Epithelial cell of esophagus (primary cell): ENCODE measurements around the gene FGF9.
A peak's percentile ranks its signal among the peaks of the same experiment; 100 is the strongest.

ENCODE experiments used
- DNase-seq: peaks from one replicate; pipeline ENCODE4 v3.0.0; 2010; ENCODE audit warnings: low read depth
- H3K4me3 ChIP-seq: 2 replicates; pipeline ENCODE4 v1.5.1; 2011; ENCODE audit warnings: mild to moderate bottlenecking, low read length, control low read depth
- TF ChIP-seq, protein P1 (sequence below): IDR thresholded peaks from 2 replicates; pipeline ENCODE4 v1.5.1; 2011; ENCODE audit warnings: low read depth, mild to moderate bottlenecking, low read length, control low read depth, inconsistent platforms; ENCODE audit not compliant: insufficient read depth; ENCODE audit errors: missing control alignments

The FGF9 gene

DNA sequence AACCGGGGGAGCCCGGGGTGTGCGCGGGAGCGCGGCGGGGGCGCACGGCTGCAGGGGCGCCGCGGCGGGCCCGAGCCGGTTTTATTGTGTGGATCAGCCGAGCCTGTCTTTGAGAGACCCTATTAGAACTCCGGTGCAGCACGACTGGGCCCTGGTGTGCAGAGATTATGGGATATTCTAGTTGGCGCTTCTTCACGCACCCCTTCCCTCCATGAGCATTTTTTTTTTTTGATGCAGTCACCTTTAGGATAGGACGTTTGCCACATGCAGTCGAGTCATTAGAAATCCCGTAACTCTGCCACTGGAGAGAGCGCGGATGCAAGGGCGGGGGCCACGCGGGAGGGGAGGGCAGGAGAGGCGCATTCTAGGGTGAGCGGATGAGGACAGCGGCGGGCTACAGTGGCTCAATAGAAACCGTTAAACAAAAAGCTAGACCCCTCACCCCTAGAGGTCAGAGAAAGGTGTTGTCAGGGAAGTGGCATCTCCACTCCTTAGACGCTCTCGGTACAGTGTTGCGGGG lies 3.7 kb downstream of the FGF9 start:
- H3K4me3 ChIP-seq = peak overlapping the region; percentile 36
- DNase-seq = no peak
- TF ChIP-seq, protein P1, sequence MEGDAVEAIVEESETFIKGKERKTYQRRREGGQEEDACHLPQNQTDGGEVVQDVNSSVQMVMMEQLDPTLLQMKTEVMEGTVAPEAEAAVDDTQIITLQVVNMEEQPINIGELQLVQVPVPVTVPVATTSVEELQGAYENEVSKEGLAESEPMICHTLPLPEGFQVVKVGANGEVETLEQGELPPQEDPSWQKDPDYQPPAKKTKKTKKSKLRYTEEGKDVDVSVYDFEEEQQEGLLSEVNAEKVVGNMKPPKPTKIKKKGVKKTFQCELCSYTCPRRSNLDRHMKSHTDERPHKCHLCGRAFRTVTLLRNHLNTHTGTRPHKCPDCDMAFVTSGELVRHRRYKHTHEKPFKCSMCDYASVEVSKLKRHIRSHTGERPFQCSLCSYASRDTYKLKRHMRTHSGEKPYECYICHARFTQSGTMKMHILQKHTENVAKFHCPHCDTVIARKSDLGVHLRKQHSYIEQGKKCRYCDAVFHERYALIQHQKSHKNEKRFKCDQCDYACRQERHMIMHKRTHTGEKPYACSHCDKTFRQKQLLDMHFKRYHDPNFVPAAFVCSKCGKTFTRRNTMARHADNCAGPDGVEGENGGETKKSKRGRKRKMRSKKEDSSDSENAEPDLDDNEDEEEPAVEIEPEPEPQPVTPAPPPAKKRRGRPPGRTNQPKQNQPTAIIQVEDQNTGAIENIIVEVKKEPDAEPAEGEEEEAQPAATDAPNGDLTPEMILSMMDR = no peak

DNA sequence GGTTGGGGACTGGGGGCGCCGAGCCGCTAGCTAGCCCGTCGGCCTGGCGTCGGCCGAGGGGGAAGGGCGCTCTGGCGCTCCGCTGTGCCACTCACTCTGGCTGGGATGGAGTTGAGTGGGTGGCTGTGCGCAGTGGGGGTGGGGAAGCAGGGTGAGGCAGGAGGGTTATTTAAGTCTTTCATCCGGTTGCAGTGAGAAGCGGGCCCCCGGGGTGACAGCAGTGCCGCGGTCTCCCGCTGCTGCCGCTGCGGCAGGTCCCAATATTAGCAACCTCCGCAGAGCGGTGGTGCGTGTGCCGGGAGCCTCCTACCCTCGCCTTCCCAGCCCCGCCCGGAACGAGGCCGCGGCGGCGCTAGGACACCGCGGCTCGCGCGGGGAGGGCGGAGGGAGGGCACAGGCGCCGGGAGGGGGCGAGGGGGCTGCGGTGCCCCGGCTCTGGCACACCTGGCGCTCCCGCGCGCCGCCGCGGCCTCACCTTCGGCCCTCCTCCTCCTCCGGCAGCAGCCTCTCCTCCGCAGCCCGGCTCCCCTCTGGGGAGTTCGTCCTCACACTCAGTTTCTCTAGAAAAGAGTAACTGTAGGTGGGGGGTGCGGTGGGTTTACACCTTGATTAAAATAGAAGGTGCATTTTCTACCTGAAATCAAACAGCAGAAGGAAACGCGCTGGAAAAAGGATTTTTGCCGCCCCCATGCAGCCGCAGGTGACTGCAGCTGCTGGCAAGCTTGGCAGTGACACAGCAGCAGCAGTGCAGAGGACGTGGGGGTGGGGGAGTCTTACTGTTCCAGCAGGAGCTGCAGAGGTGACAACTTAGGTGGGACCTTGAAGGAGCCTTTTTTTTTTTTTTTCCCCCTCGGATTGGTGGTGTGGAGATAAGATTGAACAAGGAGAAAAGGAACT lies 4.5 kb downstream of the FGF9 start:
- peak overlapping the region; percentile 41 for H3K4me3 ChIP-seq
- TF ChIP-seq, protein P1 = no peak
- peak; percentile 31 for DNase-seq

- TF ChIP-seq, protein P1 = peak; percentile 35
- DNase-seq = peak; percentile 48
- no peak overlapping the region for H3K4me3 ChIP-seq
Observed at GRCh38 chr13:21676611-21677021, 5.7 kb downstream of the FGF9 start.

DNA sequence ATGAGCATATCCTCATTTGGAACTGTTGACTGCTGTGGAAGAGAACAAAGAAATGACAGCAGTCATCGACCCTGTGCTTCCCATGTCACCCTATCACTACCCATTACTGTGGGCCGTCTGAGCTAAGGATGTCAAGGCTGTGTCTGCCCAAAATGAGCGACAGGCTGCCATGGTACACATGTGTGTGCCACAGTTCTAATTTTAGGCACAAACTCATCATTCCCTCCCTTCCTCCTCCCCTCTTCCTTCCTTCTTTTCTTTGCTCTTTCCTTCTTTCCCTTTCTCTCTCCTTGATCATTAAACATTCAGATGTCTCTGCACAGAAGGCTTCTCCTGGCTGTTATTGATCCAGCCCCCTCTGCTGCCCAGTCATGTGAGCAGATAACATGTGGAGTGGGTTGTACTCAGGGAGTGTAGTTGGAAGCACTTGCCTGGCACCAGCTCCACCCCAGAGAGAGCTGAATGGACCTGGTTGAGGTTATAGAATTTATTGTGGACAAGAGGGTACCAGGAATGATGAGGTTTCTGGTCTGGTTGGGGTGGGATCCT lies 6.3 kb downstream of the FGF9 start:
- TF ChIP-seq, protein P1 = no peak
- DNase-seq = no peak
- no peak overlapping the region for H3K4me3 ChIP-seq

- DNase-seq = peak; percentile 97
- TF ChIP-seq, protein P1 = no peak
- peak overlapping the region; percentile 14 for H3K4me3 ChIP-seq
Observed at GRCh38 chr13:21683034-21683733, 12.3 kb downstream of the FGF9 start.

GRCh38 chr13:21684576-21684975 lies 13.7 kb downstream of the FGF9 start:
- no peak for DNase-seq
- TF ChIP-seq, protein P1 = no peak
- no peak overlapping the region for H3K4me3 ChIP-seq
